HG02938 (cell line): ENCODE data around the gene SCYL1.
"Not testable (repeated sequence)": the region's sequence is repeated elsewhere in the genome, so short reads cannot be mapped to it uniquely, and the experiment has no call there.

Experiments used
- ATAC-seq: cut with Tn5 transposase; IDR thresholded peaks from one replicate; pipeline ENCODE4 v1.9.1; 2021; ENCODE audit warnings: mild to moderate bottlenecking, moderate library complexity; ENCODE audit not compliant: unreplicated experiment

SCYL1 gene

DNA sequence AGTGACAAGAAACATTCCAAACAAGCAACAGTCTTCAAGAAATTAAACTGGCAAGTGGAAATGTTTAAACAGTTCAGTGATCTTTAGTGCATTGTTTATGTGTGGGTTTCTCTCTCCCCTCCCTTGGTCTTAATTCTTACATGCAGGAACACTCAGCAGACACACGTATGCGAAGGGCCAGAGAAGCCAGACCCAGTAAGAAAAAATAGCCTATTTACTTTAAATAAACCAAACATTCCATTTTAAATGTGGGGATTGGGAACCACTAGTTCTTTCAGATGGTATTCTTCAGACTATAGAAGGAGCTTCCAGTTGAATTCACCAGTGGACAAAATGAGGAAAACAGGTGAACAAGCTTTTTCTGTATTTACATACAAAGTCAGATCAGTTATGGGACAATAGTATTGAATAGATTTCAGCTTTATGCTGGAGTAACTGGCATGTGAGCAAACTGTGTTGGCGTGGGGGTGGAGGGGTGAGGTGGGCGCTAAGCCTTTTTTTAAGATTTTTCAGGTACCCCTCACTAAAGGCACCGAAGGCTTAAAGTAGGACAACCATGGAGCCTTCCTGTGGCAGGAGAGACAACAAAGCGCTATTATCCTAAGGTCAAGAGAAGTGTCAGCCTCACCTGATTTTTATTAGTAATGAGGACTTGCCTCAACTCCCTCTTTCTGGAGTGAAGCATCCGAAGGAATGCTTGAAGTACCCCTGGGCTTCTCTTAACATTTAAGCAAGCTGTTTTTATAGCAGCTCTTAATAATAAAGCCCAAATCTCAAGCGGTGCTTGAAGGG is 20.0 kb upstream of the SCYL1 start:
- ATAC-seq = no peak

DNA sequence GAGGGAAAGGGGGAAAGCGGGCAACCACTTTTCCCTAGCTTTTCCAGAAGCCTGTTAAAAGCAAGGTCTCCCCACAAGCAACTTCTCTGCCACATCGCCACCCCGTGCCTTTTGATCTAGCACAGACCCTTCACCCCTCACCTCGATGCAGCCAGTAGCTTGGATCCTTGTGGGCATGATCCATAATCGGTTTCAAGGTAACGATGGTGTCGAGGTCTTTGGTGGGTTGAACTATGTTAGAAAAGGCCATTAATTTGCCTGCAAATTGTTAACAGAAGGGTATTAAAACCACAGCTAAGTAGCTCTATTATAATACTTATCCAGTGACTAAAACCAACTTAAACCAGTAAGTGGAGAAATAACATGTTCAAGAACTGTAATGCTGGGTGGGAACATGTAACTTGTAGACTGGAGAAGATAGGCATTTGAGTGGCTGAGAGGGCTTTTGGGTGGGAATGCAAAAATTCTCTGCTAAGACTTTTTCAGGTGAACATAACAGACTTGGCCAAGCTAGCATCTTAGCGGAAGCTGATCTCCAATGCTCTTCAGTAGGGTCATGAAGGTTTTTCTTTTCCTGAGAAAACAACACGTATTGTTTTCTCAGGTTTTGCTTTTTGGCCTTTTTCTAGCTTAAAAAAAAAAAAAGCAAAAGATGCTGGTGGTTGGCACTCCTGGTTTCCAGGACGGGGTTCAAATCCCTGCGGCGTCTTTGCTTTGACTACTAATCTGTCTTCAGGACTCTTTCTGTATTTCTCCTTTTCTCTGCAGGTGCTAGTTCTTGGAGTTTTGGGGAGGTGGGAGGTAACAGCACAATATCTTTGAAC is 19.2 kb upstream of the SCYL1 start:
- no peak for ATAC-seq

DNA sequence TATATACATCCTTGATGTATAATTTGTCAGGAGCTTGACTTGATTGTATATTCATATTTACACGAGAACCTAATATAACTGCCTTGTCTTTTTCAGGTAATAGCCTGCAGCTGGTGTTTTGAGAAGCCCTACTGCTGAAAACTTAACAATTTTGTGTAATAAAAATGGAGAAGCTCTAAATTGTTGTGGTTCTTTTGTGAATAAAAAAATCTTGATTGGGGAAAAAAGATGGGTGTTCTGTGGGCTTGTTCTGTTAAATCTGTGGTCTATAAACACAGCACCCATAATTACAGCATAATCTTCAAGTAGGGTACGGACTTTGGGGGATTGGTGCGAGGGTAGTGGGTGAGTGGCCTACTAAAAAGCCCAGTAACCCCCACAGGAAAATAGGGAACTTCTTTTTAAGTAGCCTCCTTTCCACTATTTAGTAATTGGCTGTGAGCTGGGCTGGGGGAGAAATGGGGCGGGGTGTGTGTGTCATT is 18.6 kb upstream of the SCYL1 start:
- ATAC-seq = no peak

DNA sequence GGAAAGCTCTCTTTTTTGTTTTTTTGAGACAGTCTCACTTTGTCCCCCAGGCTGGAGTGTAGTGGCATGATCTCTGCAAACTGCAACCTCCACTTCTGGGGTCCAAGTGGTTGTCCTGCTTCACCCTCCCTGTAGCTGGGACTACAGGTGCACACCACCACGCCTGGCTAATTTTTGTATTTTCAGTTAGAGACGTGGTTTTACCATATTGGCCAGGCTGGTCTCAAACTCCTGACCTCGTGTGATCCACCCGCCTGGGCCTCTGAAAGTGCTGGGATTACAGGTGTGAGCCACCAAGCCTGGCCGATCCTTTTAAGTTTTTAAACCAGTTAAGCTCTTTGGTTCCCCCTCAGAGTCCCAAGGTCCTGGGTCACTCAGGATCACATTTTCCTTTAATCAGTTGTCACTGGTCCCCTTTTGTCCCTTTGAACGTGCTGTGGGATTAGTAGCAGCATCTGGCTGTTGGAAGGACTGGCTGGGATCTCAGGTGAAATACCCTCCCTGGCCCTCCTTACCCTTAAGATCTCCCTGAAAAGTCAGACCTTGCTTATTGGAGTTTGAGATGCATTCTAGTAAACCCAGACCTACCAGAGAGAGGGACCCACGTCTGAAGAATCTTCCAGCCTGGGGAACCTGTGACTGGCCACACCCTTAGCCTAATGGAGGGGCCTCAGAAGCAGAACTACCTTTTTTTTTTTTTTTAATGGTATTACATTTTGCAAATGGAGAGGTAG is 17.9 kb upstream of the SCYL1 start:
- peak; percentile 33 for ATAC-seq

DNA sequence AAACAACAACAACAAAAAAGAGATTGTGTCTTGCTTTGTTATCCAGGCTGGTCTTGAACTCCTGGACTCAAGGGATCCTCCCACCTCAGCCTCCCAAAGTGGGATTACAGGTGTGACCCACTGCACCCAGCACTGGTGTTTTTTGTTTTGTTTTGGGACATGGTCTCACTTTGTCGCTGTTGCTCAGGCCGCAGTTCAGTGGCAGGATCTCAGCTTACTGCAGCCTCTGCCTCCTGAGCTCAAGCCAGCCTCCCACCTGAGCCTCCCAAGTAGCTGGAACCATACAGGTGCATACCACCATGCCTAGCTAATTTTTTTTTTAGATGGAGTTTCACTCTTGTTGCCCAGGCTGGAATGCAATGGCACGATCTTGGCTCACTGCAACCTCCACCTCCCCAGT is 12.6 kb upstream of the SCYL1 start:
- ATAC-seq = not testable (repeated sequence)

DNA sequence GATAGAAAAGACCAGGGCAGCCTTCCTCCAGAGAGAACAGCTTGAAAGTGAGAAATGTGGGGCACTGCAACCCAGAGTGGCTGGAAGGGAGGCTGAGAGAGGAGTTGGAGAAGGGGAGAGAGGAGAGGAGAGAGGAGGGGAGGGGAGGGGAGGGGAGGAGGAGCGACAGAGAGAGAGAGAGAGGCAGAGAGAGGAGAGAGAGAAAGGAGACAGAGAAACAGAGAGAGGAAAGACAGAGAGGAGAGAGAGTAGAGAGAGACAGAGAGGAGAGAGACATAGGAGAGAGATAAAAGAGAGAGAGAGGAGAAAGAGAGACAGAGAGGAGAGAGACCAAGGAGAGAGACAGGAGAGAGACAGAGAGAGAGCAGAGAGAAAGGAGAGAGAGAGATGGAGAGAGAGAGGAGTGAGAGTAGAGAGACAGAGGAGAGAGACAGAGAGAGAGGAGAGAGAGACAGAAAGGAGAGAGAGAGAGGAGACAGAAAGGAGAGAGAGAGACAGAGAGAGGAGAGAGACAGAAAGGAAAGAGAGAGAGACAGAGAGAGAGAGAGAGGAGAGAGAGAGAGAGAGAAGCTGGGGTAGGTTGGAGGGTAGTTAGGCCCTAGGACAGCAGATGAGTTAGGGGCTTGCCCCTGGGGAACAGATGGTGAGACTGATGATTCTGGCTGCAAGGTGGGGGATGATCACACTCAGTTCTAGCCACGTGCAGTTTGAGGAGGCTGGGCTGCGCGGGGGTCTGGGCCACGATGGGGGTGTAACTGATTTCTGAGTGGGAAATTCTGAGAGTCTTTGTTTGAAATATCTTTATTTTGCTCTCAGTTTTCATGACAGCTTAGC is 8.5 kb upstream of the SCYL1 start:
- no peak for ATAC-seq

DNA sequence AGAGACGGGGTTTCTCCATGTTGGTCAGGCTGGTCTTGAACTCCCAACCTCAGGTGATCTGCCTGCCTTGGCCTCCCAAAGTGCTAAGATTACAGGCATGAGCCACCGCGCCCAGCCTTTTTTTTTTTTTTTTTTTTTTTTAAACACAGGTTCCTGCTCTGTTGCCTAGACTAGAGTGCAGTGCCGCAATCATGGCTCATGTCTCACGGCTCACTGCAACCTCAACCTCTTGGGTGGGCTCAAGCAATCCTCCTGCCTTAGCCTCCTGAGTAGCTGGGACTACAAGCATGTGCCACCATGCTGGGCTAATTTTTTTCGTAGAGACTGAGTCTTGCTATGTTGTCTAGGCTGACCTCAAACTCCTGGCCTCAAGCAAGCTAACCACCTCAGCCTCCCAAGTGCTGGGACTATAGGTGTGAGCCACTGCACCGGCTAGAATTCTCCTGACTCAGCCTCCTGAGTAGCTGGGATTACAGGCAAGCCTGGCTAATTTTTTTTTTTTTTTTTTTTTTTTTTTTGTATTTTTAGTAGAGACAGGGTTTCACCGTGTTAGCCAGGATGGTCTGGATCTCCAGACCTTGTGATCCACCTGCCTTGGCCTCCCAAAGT is 5.8 kb upstream of the SCYL1 start:
- ATAC-seq = not testable (repeated sequence)

DNA sequence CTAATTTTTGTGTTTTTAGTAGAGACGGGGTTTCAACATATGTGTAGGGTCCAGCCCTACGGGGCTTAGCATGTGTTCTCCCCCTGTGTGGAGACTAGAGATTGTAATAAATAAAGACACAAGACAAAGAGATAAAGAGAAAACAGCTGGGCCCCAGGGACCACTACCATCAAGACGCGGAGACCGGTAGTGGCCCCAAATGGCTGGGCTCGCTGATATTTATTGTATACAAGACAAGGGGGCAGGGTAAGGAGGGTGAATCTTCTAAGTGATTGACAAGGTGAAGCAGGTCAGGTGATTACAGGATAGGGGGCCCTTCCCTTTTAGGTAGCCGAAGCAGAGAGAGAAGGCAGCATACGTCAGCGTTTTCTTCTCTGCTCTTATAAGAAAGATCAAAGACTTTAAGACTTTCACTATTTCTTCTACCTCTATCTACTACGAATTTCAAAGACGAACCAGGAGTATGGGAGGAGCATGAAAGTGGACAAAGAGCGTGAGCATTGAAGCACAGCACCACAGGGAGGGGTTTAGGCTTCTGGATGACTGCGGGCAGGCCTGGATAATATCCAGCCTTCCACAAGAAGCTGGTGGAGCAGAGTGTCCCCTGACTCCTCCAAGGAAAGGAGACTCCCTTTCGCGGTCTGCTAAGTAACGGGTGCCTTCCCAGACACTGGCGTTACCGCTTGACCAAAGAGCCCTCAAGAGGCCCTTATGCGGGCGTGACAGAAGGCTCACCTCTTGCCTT is 2.9 kb upstream of the SCYL1 start:
- not testable (repeated sequence) for ATAC-seq

DNA sequence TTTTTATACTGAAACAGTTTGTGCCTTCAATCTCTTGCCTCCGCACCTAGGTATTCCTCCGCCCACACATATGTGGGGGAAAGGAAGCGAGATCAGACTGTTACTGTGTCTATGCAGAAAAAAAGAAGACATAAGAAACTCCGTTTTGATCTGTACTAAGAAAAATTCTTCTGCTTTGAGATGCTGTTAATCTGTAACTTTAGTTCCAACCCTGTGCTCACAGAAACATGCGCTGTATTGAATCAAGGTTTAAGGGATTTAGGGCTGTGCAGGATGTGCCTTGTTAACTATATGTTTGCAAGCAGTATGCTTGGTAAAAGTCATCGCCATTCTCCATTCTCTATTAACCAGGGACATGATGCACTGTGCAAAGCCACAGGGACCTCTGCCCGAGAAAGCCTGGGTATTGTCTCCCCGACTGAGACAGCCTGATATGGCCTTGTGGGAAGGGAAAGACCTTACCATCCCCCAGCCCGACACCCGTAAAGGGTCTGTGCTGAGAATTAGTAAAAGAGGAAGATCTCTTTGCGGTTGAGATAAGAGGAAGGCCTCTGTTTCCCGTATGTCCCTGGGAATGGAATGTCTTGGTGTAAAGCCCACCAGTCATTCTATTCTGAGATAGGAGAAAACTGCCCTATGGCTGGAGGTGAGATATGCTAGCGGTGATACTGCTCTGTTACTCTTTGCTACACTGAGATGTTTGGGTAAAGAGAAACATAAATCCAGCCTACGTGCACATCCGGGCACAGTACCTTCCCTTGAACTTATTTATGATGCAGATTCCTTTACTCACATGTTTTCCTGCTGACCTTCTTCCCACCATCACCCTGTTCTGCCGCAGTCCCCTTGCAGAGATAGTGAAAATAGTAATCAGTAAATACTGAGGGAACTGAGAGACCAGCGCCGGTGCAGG is 1.9 kb upstream of the SCYL1 start:
- ATAC-seq = not testable (repeated sequence)

DNA sequence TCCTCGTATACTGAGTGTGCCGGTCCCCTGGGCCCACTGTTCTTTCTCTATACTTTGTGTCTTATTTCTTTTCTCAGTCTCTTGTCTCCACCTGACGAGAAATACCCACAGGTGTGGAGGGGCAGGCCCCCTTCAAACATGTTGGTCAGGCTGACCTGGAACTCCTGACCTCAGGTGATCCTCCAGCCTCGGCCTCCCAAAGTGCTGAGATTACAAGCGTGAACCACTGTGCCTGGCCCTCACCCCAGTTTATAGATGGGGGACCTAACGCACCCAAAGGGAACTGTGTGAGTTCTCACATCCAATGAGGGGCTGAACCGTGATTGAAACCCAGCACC is 1.3 kb upstream of the SCYL1 start:
- not testable (repeated sequence) for ATAC-seq

DNA sequence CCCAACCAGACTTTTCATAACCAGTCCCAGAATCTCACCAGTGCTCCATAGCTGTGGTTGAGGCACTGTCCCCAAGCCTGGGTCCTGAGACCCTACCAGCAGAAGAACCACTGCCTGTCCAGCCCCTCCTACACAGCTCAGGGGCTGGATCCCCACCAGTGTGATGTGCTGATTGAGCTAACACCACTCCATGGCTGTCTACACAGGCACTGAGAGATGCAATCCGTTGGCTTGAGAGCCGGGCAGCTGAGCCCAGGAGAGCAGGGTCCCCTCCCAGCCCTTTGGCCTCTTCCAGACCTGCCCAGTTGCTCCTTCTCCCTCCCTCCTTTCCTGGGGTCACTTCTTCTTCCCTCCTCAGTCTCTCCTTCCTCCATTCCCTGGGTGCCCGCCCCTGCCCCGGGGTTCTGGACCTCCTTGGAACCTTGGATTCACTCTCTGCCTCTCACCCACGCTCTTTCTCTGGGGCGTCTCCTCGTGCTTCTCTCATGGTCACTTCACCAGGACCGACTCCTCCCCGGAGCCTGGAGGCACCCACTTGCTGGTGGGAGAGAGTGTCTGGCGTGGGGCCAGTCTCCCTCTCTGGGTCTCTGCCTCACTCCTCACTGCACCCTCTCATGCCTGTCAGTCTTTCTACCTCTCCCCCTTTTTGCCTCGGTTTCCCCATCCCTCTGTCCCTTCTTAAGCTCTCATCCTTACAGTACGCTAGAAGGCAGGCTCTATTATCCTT is 706 bp upstream of the SCYL1 start:
- ATAC-seq = no peak

DNA sequence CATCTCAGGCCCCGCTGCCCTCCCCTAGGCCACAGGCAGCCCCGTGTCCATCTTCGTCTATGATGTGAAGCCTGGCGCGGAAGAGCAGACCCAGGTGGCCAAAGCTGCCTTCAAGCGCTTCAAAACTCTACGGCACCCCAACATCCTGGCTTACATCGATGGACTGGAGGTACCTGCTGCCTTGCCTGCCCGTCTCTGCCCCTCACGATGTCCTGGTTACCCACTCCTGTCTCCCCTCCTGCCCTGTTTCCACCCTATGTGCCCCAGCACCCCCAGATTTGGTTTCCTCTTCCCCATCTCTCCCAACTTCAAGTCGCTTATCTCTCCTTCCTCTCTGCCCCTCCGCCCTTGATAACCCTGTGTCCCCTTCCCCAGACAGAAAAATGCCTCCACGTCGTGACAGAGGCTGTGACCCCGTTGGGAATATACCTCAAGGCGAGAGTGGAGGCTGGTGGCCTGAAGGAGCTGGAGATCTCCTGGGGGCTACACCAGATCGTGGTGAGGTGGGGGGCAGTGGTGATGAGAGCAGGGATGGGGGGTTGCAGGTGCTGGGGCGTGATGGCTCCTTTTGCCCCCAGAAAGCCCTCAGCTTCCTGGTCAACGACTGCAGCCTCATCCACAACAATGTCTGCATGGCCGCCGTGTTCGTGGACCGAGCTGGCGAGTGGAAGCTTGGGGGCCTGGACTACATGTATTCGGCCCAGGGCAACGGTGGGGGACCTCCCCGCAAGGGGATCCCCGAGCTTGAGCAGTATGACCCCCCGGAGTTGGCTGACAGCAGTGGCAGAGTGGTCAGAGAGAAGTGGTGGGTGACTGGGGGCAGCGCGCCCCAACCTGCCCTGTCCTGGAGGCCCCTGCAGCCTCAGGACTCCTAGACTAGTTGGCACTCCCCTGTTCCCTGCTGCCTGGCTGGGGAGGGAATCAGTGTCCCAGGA is 930 bp downstream of the SCYL1 start:
- no peak for ATAC-seq

DNA sequence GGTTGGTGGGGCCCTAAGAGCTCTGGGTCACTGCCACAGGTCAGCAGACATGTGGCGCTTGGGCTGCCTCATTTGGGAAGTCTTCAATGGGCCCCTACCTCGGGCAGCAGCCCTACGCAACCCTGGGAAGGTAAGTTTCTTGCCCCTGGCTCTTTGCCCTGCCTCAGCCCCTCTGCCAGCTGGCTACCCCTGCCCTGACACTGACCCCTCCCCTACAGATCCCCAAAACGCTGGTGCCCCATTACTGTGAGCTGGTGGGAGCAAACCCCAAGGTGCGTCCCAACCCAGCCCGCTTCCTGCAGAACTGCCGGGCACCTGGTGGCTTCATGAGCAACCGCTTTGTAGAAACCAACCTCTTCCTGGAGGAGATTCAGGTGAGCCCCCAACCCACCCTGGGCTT is 1.9 kb downstream of the SCYL1 start:
- ATAC-seq = no peak

DNA sequence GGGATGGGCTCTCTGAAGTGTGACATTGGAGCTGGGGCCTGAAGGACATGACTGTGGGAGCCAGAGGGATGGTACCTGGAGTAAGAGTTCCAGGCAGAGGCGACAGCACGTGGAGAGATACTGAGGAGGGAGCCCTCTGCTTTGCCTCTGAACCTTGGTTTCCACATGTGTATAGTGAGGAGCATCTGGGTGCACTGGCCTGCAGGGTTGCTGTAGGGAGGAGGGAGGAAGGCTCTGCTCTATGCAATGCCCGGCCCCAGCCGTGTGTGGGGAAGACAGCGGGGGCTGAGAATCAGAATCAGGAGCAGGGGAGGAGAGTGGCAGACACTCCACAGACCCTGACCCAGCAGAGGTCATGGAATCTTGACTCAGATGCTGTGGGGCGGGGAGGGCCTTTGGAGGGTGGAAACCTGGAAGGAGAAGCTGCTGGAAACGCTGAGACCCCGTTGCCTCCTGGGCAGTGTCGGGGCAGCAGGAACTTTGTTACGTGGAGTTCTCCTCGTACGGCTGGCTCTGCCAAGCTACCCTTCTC is 4.0 kb downstream of the SCYL1 start:
- ATAC-seq = no peak

DNA sequence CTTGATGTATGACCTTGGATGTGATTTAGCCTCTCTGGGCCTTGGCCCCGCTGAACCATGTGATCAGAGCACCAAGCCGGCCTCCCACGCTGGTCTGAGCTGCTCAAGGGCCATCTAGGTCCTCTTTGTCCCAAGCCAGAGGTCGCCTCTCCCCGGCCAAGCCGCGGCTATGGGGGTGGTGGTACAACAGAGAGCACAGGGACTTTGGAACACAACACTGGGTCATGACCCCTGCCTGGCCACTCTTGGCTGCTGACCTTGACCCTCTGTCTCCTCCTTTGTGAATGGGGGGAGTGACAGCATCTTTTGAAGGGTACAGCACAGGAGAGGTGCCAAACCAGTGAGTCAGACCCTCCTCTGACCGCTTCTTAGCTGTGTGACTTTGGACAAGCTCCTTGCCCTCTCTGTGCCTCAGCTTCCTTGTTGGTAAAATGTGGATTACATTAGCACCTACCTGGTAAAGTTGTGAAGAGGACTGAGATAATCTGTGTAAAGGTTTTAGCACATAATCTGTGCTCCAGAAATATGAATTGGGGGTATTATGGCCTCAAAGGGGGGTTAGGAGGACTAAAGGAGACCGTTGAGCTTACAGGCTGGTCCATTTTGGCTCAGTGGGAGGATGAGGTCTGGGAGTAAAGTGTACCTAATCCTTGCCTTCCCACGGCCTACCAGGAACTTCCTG is 4.7 kb downstream of the SCYL1 start:
- ATAC-seq = no peak

DNA sequence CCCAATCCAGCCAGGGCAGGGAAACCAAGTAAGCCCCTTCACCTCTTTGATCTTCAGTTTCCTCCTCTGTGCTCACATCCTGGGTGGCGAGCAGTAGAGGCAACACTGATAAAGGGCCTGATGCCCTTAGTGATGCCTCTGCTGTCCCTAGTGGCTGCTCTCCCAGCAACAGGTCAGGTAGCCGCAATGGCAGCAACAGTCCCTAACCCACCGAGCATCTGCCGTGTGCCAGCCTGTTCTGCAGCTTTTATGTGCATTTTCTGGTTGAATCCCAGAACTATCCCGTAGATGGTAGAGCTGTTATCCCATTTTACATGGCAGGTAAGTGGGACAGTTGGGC is 5.2 kb downstream of the SCYL1 start:
- ATAC-seq = no peak
